ENCODE data around the gene PPDPF.

Gene PPDPF

GRCh38 chr20:63501818-63502670 lies 18.5 kb upstream of the PPDPF start:
- Histone ChIP-seq H3K9ac (ENCODE audit: insufficient read length) (no peak overlapping the region), H3K9me3 (ENCODE audit: low read depth, low read length) (no peaks in the 10 kb centered on the region), H3K27ac (no peak overlapping the region), H3K4me3 (peak overlapping the region; percentile 26; the same call in 1 of the 2 replicates), H3K36me3 (ENCODE audit: insufficient read depth, low read length) (no peaks in the 10 kb centered on the region)
- TF ChIP-seq EZH2 (IDR thresholded peaks at IDR 0.05) (no peak), POLR2AphosphoS5 (IDR thresholded peaks at IDR 0.05; ENCODE audit: borderline replicate concordance, low read depth, low read length) (no peak)
- no peak for DNase-seq (ENCODE audit: low read depth, low spot score)

- H3K27ac ChIP-seq = no peak overlapping the region
- no peak for TF ChIP-seq FOXP2 (optimal IDR thresholded peaks at IDR 0.05; ENCODE audit: control extremely low read depth, extremely low read length, insufficient read depth)
- TF ChIP-seq EZH2 (IDR thresholded peaks at IDR 0.05) = no peak
- no peak for TF ChIP-seq POLR2AphosphoS5 (IDR thresholded peaks at IDR 0.05; ENCODE audit: borderline replicate concordance, low read depth, low read length)
- H3K36me3 ChIP-seq (ENCODE audit: insufficient read depth, low read length) = no peaks in the 10 kb centered on the region
- no peak overlapping the region for H3K9ac ChIP-seq (ENCODE audit: insufficient read length)
- no peak for DNase-seq (ENCODE audit: low read depth, low spot score)
- no peak overlapping the region for H3K4me3 ChIP-seq
- no peaks in the 10 kb centered on the region for H3K9me3 ChIP-seq (ENCODE audit: low read depth, low read length)
These were observed 17.8 kb upstream of the PPDPF start for GRCh38 chr20:63502671-63503172.

- TF ChIP-seq POLR2AphosphoS5 (IDR thresholded peaks at IDR 0.05; ENCODE audit: borderline replicate concordance, low read depth, low read length) = no peak
- no peak for TF ChIP-seq FOXP2 (optimal IDR thresholded peaks at IDR 0.05; ENCODE audit: control extremely low read depth, extremely low read length, insufficient read depth)
- no peak for TF ChIP-seq EZH2 (IDR thresholded peaks at IDR 0.05)
- Histone ChIP-seq H3K27ac (no peak overlapping the region), H3K9ac (ENCODE audit: insufficient read length) (no peak overlapping the region), H3K4me3 (no peak overlapping the region), H3K36me3 (ENCODE audit: insufficient read depth, low read length) (no peaks in the 10 kb centered on the region), H3K9me3 (ENCODE audit: low read depth, low read length) (no peaks in the 10 kb centered on the region)
- DNase-seq (ENCODE audit: low read depth, low spot score) = no peak
These were observed 17.0 kb upstream of the PPDPF start for GRCh38 chr20:63503524-63503923.

- no peak for DNase-seq (ENCODE audit: low read depth, low spot score)
- no peak overlapping the region for H3K4me3 ChIP-seq
- no peaks in the 10 kb centered on the region for H3K36me3 ChIP-seq (ENCODE audit: insufficient read depth, low read length)
- no peak overlapping the region for H3K27ac ChIP-seq
- no peak overlapping the region for H3K9ac ChIP-seq (ENCODE audit: insufficient read length)
- no peak for TF ChIP-seq EZH2 (IDR thresholded peaks at IDR 0.05)
- TF ChIP-seq FOXP2 (optimal IDR thresholded peaks at IDR 0.05; ENCODE audit: control extremely low read depth, extremely low read length, insufficient read depth) = no peak
- no peak for TF ChIP-seq POLR2AphosphoS5 (IDR thresholded peaks at IDR 0.05; ENCODE audit: borderline replicate concordance, low read depth, low read length)
- H3K9me3 ChIP-seq (ENCODE audit: low read depth, low read length) = no peaks in the 10 kb centered on the region
These were observed 15.9 kb upstream of the PPDPF start for GRCh38 chr20:63504642-63505041.

- no peaks in the 10 kb centered on the region for H3K9me3 ChIP-seq (ENCODE audit: low read depth, low read length)
- TF ChIP-seq FOXP2 (optimal IDR thresholded peaks at IDR 0.05; ENCODE audit: control extremely low read depth, extremely low read length, insufficient read depth) = no peak
- no peak for TF ChIP-seq EZH2 (IDR thresholded peaks at IDR 0.05)
- no peak for TF ChIP-seq POLR2AphosphoS5 (IDR thresholded peaks at IDR 0.05; ENCODE audit: borderline replicate concordance, low read depth, low read length)
These were observed 15.3 kb upstream of the PPDPF start for GRCh38 chr20:63505281-63505680.

GRCh38 chr20:63505723-63506122 lies 14.8 kb upstream of the PPDPF start:
- H3K4me3 ChIP-seq = no peak overlapping the region
- H3K27ac ChIP-seq = no peak overlapping the region
- no peak for DNase-seq (ENCODE audit: low read depth, low spot score)
- TF ChIP-seq EZH2 (IDR thresholded peaks at IDR 0.05) (no peak), FOXP2 (optimal IDR thresholded peaks at IDR 0.05; ENCODE audit: control extremely low read depth, extremely low read length, insufficient read depth) (no peak), POLR2AphosphoS5 (IDR thresholded peaks at IDR 0.05; ENCODE audit: borderline replicate concordance, low read depth, low read length) (no peak)
- H3K9ac ChIP-seq (ENCODE audit: insufficient read length) = no peak overlapping the region
- no peaks in the 10 kb centered on the region for H3K36me3 ChIP-seq (ENCODE audit: insufficient read depth, low read length)
- H3K9me3 ChIP-seq (ENCODE audit: low read depth, low read length) = no peaks in the 10 kb centered on the region

More at GRCh38 chr20:63505281-63505680, 15.3 kb upstream of the PPDPF start:
- H3K27ac ChIP-seq = no peak overlapping the region
- DNase-seq (ENCODE audit: low read depth, low spot score) = no peak
- no peaks in the 10 kb centered on the region for H3K36me3 ChIP-seq (ENCODE audit: insufficient read depth, low read length)
- H3K4me3 ChIP-seq = no peak overlapping the region
- H3K9ac ChIP-seq (ENCODE audit: insufficient read length) = no peak overlapping the region

GRCh38 chr20:63507083-63507743 lies 13.4 kb upstream of the PPDPF start:
- Histone ChIP-seq H3K4me3 (no peak overlapping the region), H3K9me3 (ENCODE audit: low read depth, low read length) (no peaks in the 10 kb centered on the region), H3K36me3 (ENCODE audit: insufficient read depth, low read length) (no peaks in the 10 kb centered on the region), H3K9ac (ENCODE audit: insufficient read length) (no peak overlapping the region), H3K27ac (no peak overlapping the region)
- no peak for DNase-seq (ENCODE audit: low read depth, low spot score)
- TF ChIP-seq POLR2AphosphoS5 (IDR thresholded peaks at IDR 0.05; ENCODE audit: borderline replicate concordance, low read depth, low read length) (no peak), FOXP2 (optimal IDR thresholded peaks at IDR 0.05; ENCODE audit: control extremely low read depth, extremely low read length, insufficient read depth) (no peak), EZH2 (IDR thresholded peaks at IDR 0.05) (no peak)

DNA sequence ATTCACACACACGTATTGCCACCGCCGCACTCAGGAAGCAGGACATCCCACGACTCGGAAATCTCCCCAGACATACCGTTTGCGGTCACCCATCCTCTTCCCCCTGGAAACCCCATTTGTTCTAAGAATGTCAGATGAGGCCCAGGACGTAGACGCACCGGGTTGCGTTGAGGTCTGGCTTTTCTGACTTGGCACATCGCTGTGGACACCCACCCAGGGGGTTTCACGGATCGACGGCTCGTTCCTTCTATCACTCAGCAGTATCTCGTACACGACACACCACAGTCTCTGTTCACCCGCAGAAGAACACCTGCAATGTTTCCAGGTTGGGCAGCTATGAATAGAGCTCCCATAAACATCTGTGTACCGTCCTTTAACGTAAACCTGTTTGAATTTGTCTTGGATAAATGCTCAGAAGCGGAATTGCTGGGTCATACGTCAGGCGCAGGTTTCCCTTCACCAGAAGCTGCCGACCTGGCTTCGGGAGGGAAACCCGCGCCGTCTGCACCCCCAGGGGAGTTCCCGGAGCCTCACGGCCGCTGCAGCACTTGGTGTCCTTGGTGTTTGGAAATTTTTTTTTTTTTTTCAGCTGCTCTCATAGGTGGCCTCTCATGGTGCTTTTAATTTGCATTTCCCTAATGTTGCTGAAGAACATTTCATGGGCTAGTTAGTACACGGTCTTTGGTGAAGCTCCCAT lies 12.3 kb upstream of the PPDPF start:
- H3K27ac ChIP-seq = no peak overlapping the region
- DNase-seq (ENCODE audit: low read depth, low spot score) = no peak
- H3K9me3 ChIP-seq (ENCODE audit: low read depth, low read length) = no peaks in the 10 kb centered on the region
- H3K9ac ChIP-seq (ENCODE audit: insufficient read length) = no peak overlapping the region
- TF ChIP-seq POLR2AphosphoS5 (IDR thresholded peaks at IDR 0.05; ENCODE audit: borderline replicate concordance, low read depth, low read length) = no peak
- no peak for TF ChIP-seq EZH2 (IDR thresholded peaks at IDR 0.05)
- no peak for TF ChIP-seq FOXP2 (optimal IDR thresholded peaks at IDR 0.05; ENCODE audit: control extremely low read depth, extremely low read length, insufficient read depth)
- no peak overlapping the region for H3K4me3 ChIP-seq
- H3K36me3 ChIP-seq (ENCODE audit: insufficient read depth, low read length) = no peaks in the 10 kb centered on the region

Measured in SK-N-MC (cell line).